Gastroesophageal sphincter (tissue), 4 donors: ENCODE data around the gene NFATC2IP. TPM values are rescaled to one million over a fixed set of nuclear protein-coding genes. Genes with fewer than 3 reads are reported as not detected.

Experiments
- ATAC-seq: fragments of 150-250 bp; one replicate; pipeline ENCODE4 v1.9.1; 2016; ENCODE audit warnings: mild to moderate bottlenecking, moderate library complexity
- H3K27ac ChIP-seq, 4 donors: fragments of 200-600 bp; sonication (generic) in 3 of 4; 1 replicate in 3 of 4; 2 replicates in 1 of 4; pipeline ENCODE4 v1.5.1; 2016 to 2019
- H3K27me3 ChIP-seq: fragments of 200-600 bp; sonication (generic); one replicate; pipeline ENCODE4 v1.5.1; 2019
- H3K36me3 ChIP-seq, 2 donors: fragments of 200-600 bp; sonication (generic); one replicate each; pipeline ENCODE4 v1.5.1; 2019; ENCODE audit warnings: control low read depth in 1 of 2
- H3K4me1 ChIP-seq, 3 donors: fragments of 200-600 bp; sonication (generic); 1 replicate in 2 of 3; 2 replicates in 1 of 3; pipeline ENCODE4 v1.5.1; 2016 to 2019; ENCODE audit warnings: control low read depth in 2 of 3
- H3K4me3 ChIP-seq, 2 donors: fragments of 200-600 bp; sonication (generic); one replicate each; pipeline ENCODE4 v1.5.1; 2019; ENCODE audit warnings: mild to moderate bottlenecking in 1 of 2, moderate library complexity in 1 of 2
- H3K9me3 ChIP-seq, 3 donors: fragments of 200-600 bp; sonication (generic); one replicate each; pipeline ENCODE4 v1.5.1; 2017 to 2019; ENCODE audit warnings: control low read depth in 2 of 3
- CTCF ChIP-seq, 4 experiments: fragments of 200-600 bp in 2 of 4; fragments of 450-650 bp in 2 of 4; sonication (generic) in 1 of 4; IDR thresholded peaks; one replicate each; pipeline ENCODE4 v1.5.1; 2017 to 2019; ENCODE audit warnings: antibody characterized with exemption in 4 of 4, mild to moderate bottlenecking in 2 of 4, moderate library complexity in 2 of 4
- EP300 ChIP-seq: sonication (generic); formaldehyde crosslinking; IDR thresholded peaks from one replicate; pipeline ENCODE4 v1.6.1; 2017; ENCODE audit warnings: antibody characterized with exemption, mild to moderate bottlenecking
- POLR2A ChIP-seq, 2 donors: fragments of 450-650 bp; IDR thresholded peaks; one replicate each; pipeline ENCODE4 v1.6.1; 2017; ENCODE audit warnings: antibody characterized with exemption in 2 of 2, mild to moderate bottlenecking in 2 of 2, moderate library complexity in 1 of 2
- POLR2AphosphoS5 ChIP-seq: sonication (generic); formaldehyde crosslinking; IDR thresholded peaks from one replicate; pipeline ENCODE4 v1.6.1; 2017; ENCODE audit warnings: antibody characterized with exemption
- WGBS, 2 donors: methylation state at CpG; one replicate each; pipeline ENCODE4 v1.1.5; 2018; ENCODE audit warnings: low coverage in 1 of 2; 5-methylcytosine and 5-hydroxymethylcytosine counted together
- total RNA-seq, 4 donors: library from RNA; depleted of rRNA; stranded (reverse); fragments of >200 nt; gene quantifications; one replicate each; pipeline ENCODE4 v1.1.0, GENCODE V29; 2016

The NFATC2IP gene
- 10 to 100 TPM; 13.9 to 28.0 (median 22.8) TPM for total RNA-seq

- TF ChIP-seq POLR2A (IDR thresholded peaks at IDR 0.05), result peak in 1 of 2 donors; percentile 35
- TF ChIP-seq POLR2AphosphoS5, result peak; percentile 19
- no peak for TF ChIP-seq EP300
- H3K4me1 ChIP-seq, result peaks cover 0 to 30% (median 9%) of the 10 kb centered on the region in 3 donors
- peak within 1 kb of the TSS; percentile 62 to 97 for H3K4me3 ChIP-seq
- 0% methylated on average over 19 of the region's 79 CpGs; no CpG with 5 or more reads in 1 of the 2 donors for WGBS, 2 donors
- H3K36me3 ChIP-seq, result peaks cover 0 to 37% of the 10 kb centered on the region in 2 donors
- no peaks in the 10 kb centered on the region for H3K27me3 ChIP-seq
- H3K27ac ChIP-seq, result peak within 1 kb of the TSS; percentile 44 to 90 (median 88)
- peak; percentile 99 for ATAC-seq
- no peaks in the 10 kb centered on the region for H3K9me3 ChIP-seq
Observed at GRCh38 chr16:28950648-28951409, at the start of gene NFATC2IP. NFATC2IP (plus strand) TSS chr16:28950937; CDS start chr16:28951012, 75 bp downstream.

GRCh38 chr16:28901862-28902261, 48.9 kb upstream of the NFATC2IP start:
- no peaks in the 10 kb centered on the region for H3K9me3 ChIP-seq
- H3K4me3 ChIP-seq, result no peak overlapping the region
- TF ChIP-seq EP300 (no peak), POLR2A (IDR thresholded peaks at IDR 0.05) (no peak), POLR2AphosphoS5 (no peak), CTCF (IDR thresholded peaks at IDR 0.05) (no peak)
- H3K4me1 ChIP-seq, result no peaks in the 10 kb centered on the region
- no peak overlapping the region for H3K27ac ChIP-seq
- WGBS, 2 donors, result 88 to 95% methylated on average over 3 to 4 of the region's 15 CpGs
- no peak for ATAC-seq
- no peaks in the 10 kb centered on the region for H3K27me3 ChIP-seq
- peaks cover 0 to 31% of the 10 kb centered on the region in 2 donors for H3K36me3 ChIP-seq

- H3K4me1 ChIP-seq, result no peaks in the 10 kb centered on the region
- no peaks in the 10 kb centered on the region for H3K27me3 ChIP-seq
- ATAC-seq, result no peak
- no peak overlapping the region for H3K27ac ChIP-seq
- TF ChIP-seq POLR2A (IDR thresholded peaks at IDR 0.05), result no peak
- no peak for TF ChIP-seq POLR2AphosphoS5
- TF ChIP-seq EP300, result no peak
- no peak for TF ChIP-seq CTCF (IDR thresholded peaks at IDR 0.05)
- no peak overlapping the region for H3K4me3 ChIP-seq
- H3K36me3 ChIP-seq, result peaks cover 0 to 42% of the 10 kb centered on the region in 2 donors
- 60 to 68% methylated on average over 3 to 4 of the region's 11 CpGs for WGBS, 2 donors
- H3K9me3 ChIP-seq, result no peaks in the 10 kb centered on the region
Observed at GRCh38 chr16:28902909-28903308, 47.8 kb upstream of the NFATC2IP start.

- H3K4me1 ChIP-seq, result no peaks in the 10 kb centered on the region
- WGBS, 2 donors, result 82 to 89% methylated on average over 9 to 12 of the region's 29 CpGs
- TF ChIP-seq POLR2AphosphoS5 (no peak), CTCF (IDR thresholded peaks at IDR 0.05) (no peak), POLR2A (IDR thresholded peaks at IDR 0.05) (no peak), EP300 (no peak)
- H3K27me3 ChIP-seq, result no peaks in the 10 kb centered on the region
- ATAC-seq, result no peak
- no peaks in the 10 kb centered on the region for H3K9me3 ChIP-seq
- peaks cover 0 to 48% of the 10 kb centered on the region in 2 donors for H3K36me3 ChIP-seq
- no peak overlapping the region for H3K4me3 ChIP-seq
- H3K27ac ChIP-seq, result no peak overlapping the region
Observed at GRCh38 chr16:28903344-28904042, 47.2 kb upstream of the NFATC2IP start.

- Histone ChIP-seq H3K27ac (no peak overlapping the region), H3K27me3 (no peaks in the 10 kb centered on the region), H3K36me3 (peaks cover 0 to 56% of the 10 kb centered on the region in 2 donors), H3K9me3 (no peaks in the 10 kb centered on the region), H3K4me1 (no peaks in the 10 kb centered on the region), H3K4me3 (no peak overlapping the region)
- no peak for ATAC-seq
- WGBS, 2 donors, result no CpG with 5 or more reads among the region's 14 CpGs
- TF ChIP-seq POLR2AphosphoS5 (no peak), POLR2A (IDR thresholded peaks at IDR 0.05) (no peak), CTCF (IDR thresholded peaks at IDR 0.05) (no peak), EP300 (no peak)
Observed at GRCh38 chr16:28904363-28904762, 46.4 kb upstream of the NFATC2IP start.
